ENCODE results near the gene NMT2.
"Not testable (repeated sequence)": the region's sequence is repeated elsewhere in the genome, so short reads cannot be mapped to it uniquely, and the experiment has no call there.

The NMT2 gene

GRCh38 chr10:15208221-15208620 is 39.7 kb upstream of the NMT2 start:
- H3K27ac ChIP-seq: no peak overlapping the region

GRCh38 chr10:15207410-15207809 is 38.9 kb upstream of the NMT2 start:
- not testable (repeated sequence) for H3K27ac ChIP-seq

More at GRCh38 chr10:15208221-15208620, 39.7 kb upstream of the NMT2 start:
- no peak for TF ChIP-seq CTCF (conservative IDR thresholded peaks at IDR 0.05)
- TF ChIP-seq ZFX (IDR thresholded peaks at IDR 0.05): no peak

- TF ChIP-seq ZFX (IDR thresholded peaks at IDR 0.05): no peak
- no peak for TF ChIP-seq CTCF (conservative IDR thresholded peaks at IDR 0.05)
- H3K27ac ChIP-seq: no peak overlapping the region
These were observed 34.1 kb upstream of the NMT2 start for GRCh38 chr10:15202639-15203038.

GRCh38 chr10:15202301-15202621 is 33.8 kb upstream of the NMT2 start:
- H3K27ac ChIP-seq: not testable (repeated sequence)

- TF ChIP-seq CTCF (conservative IDR thresholded peaks at IDR 0.05): no peak
- TF ChIP-seq ZFX (IDR thresholded peaks at IDR 0.05): no peak
- H3K27ac ChIP-seq: no peak overlapping the region
These were observed 33.3 kb upstream of the NMT2 start for GRCh38 chr10:15201589-15202300.

GRCh38 chr10:15200626-15201025 is 32.1 kb upstream of the NMT2 start:
- H3K27ac ChIP-seq: no peak overlapping the region
- TF ChIP-seq ZFX (IDR thresholded peaks at IDR 0.05) (no peak), CTCF (conservative IDR thresholded peaks at IDR 0.05) (no peak)

GRCh38 chr10:15197911-15198310 is 29.4 kb upstream of the NMT2 start:
- no peak for TF ChIP-seq CTCF (conservative IDR thresholded peaks at IDR 0.05)
- TF ChIP-seq ZFX (IDR thresholded peaks at IDR 0.05): no peak
- no peak overlapping the region for H3K27ac ChIP-seq

GRCh38 chr10:15197276-15197675 is 28.8 kb upstream of the NMT2 start:
- TF ChIP-seq ZFX (IDR thresholded peaks at IDR 0.05) (no peak), CTCF (conservative IDR thresholded peaks at IDR 0.05) (no peak)
- no peak overlapping the region for H3K27ac ChIP-seq
